Epithelial cell of esophagus (primary cell): ENCODE data around the gene KDSR.

Source experiments
- DNase-seq: peaks from one replicate; pipeline ENCODE4 v3.0.0; 2010; ENCODE audit warnings: low read depth
- H3K4me3 ChIP-seq: 2 replicates; pipeline ENCODE4 v1.5.1; 2011; ENCODE audit warnings: mild to moderate bottlenecking, low read length, control low read depth
- CTCF ChIP-seq: IDR thresholded peaks from 2 replicates; pipeline ENCODE4 v1.5.1; 2011; ENCODE audit warnings: low read depth, mild to moderate bottlenecking, low read length, control low read depth, inconsistent platforms; ENCODE audit not compliant: insufficient read depth; ENCODE audit errors: missing control alignments

Gene KDSR

GRCh38 chr18:63402246-63403162 is 35.5 kb upstream of the KDSR start:
- H3K4me3 ChIP-seq, result no peak overlapping the region
- no peak for DNase-seq
- TF ChIP-seq CTCF, result no peak

GRCh38 chr18:63399300-63399699 is 32.3 kb upstream of the KDSR start:
- H3K4me3 ChIP-seq, result no peak overlapping the region
- TF ChIP-seq CTCF, result no peak
- no peak for DNase-seq

GRCh38 chr18:63397349-63397748 is 30.3 kb upstream of the KDSR start:
- DNase-seq, result no peak
- H3K4me3 ChIP-seq, result no peak overlapping the region
- TF ChIP-seq CTCF, result no peak

DNA sequence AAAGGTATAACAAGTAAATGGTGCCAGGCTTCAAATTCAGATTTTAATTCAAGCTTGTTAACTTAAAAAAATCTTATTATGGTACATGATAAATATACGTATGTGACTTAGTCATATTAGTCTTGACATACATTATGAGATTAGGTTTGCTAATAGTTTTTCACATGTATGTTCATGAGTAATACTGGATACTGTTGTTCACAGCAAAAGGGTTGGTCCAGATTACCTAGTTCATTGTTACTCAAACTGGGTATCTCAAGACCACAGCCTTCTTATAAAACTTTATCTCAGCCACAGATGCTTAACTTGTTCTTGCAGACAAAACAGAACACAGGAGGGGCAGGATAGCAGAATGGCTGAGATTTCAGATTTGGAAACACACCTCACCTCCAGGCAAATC is 28.5 kb upstream of the KDSR start:
- TF ChIP-seq CTCF, result no peak
- no peak overlapping the region for H3K4me3 ChIP-seq
- DNase-seq, result no peak

- no peak overlapping the region for H3K4me3 ChIP-seq
- TF ChIP-seq CTCF, result no peak
- no peak for DNase-seq
Observed at GRCh38 chr18:63394954-63395353, 27.9 kb upstream of the KDSR start.

GRCh38 chr18:63387861-63388260 is 20.9 kb upstream of the KDSR start:
- no peak for TF ChIP-seq CTCF
- no peak overlapping the region for H3K4me3 ChIP-seq

GRCh38 chr18:63382843-63383242 is 15.8 kb upstream of the KDSR start:
- DNase-seq, result no peak
- no peak for TF ChIP-seq CTCF
- no peak overlapping the region for H3K4me3 ChIP-seq

More at GRCh38 chr18:63387861-63388260, 20.9 kb upstream of the KDSR start:
- DNase-seq, result no peak
